Fibroblast of lung (primary cell): Measurements from ENCODE around the gene KLRF2. TPM values are rescaled to one million over a fixed set of nuclear protein-coding genes. Genes with fewer than 3 reads are reported as not detected.
A peak's percentile ranks its signal among the peaks of the same experiment; 100 is the strongest.

Experiments
- DNase-seq, 2 donors: peaks; one replicate each; pipeline versions ENCODE4 v3.0.0 to v3.0.0-alpha.2; 2010; ENCODE audit warnings: low read depth in 2 of 2
- H2AFZ ChIP-seq: 2 replicates; pipeline ENCODE4 v1.5.1; 2012; ENCODE audit warnings: low read length, control low read depth, inconsistent platforms
- H3K27ac ChIP-seq: 2 replicates; pipeline ENCODE4 v1.5.1; 2011; ENCODE audit warnings: low read length, control low read depth; ENCODE audit not compliant: insufficient read depth
- H3K27me3 ChIP-seq: 2 replicates; pipeline ENCODE4 v1.5.1; 2011; ENCODE audit warnings: mild to moderate bottlenecking, low read length; ENCODE audit not compliant: control insufficient read depth, insufficient read depth
- H3K36me3 ChIP-seq: 2 replicates; pipeline ENCODE4 v1.5.1; 2011; ENCODE audit warnings: low read length; ENCODE audit not compliant: control insufficient read depth, insufficient read depth
- H3K4me1 ChIP-seq: 2 replicates; pipeline ENCODE4 v1.5.1; 2011; ENCODE audit warnings: low read length; ENCODE audit not compliant: control insufficient read depth, insufficient read depth; ENCODE audit errors: extremely low read depth
- H3K4me2 ChIP-seq: 2 replicates; pipeline ENCODE4 v1.5.1; 2011; ENCODE audit warnings: low read length, control low read depth; ENCODE audit not compliant: insufficient read depth; ENCODE audit errors: extremely low read depth
- H3K4me3 ChIP-seq, 4 experiments: fragments of 200-600 bp in 1 of 4; sonication (generic) in 1 of 4; replicated peaks in 1 of 4; 2 replicates each; pipeline ENCODE4 v1.5.1; 2011 to 2016; ENCODE audit warnings: low read length in 4 of 4, low read depth in 3 of 4, mild to moderate bottlenecking in 3 of 4, control low read depth in 2 of 4, inconsistent platforms in 1 of 4, mixed read lengths in 1 of 4; ENCODE audit not compliant: insufficient read depth in 1 of 4; ENCODE audit errors: control extremely low read depth in 1 of 4
- H3K79me2 ChIP-seq: 2 replicates; pipeline ENCODE4 v1.5.1; 2012; ENCODE audit warnings: mild to moderate bottlenecking, low read length, inconsistent platforms; ENCODE audit not compliant: control insufficient read depth, insufficient read depth
- H3K9ac ChIP-seq: 2 replicates; pipeline ENCODE4 v1.5.1; 2011; ENCODE audit warnings: mild to moderate bottlenecking, low read length, control low read depth; ENCODE audit not compliant: insufficient read depth
- H3K9me3 ChIP-seq: 2 replicates; pipeline ENCODE4 v1.5.1; 2012; ENCODE audit warnings: low read depth, low read length; ENCODE audit not compliant: control insufficient read depth, insufficient read depth
- H4K20me1 ChIP-seq: 2 replicates; pipeline ENCODE4 v1.5.1; 2011; ENCODE audit warnings: low read length; ENCODE audit not compliant: control insufficient read depth, insufficient read depth; ENCODE audit errors: extremely low read depth
- EZH2 ChIP-seq: IDR thresholded peaks from 2 replicates; pipeline ENCODE4 v1.5.1; 2012; ENCODE audit warnings: low read length, control low read depth, mild to moderate bottlenecking; ENCODE audit errors: missing control alignments
- polyA plus RNA-seq, 2 donors: library from polyadenylated mRNA; depleted of rRNA in 1 of 2; stranded (reverse) in 1 of 2; unstranded in 1 of 2; fragments of >200 nt; gene quantifications; 2 replicates each; pipeline ENCODE4 v1.2.1, GENCODE V29; 2011 to 2012; ENCODE audit warnings: missing spikeins in 1 of 2
- total RNA-seq: library from RNA; depleted of rRNA; stranded (reverse); fragments of >200 nt; gene quantifications from 2 replicates; pipeline ENCODE4 v1.2.1, GENCODE V29; 2014
- TF ChIP-seq, protein P1 (sequence below), 2 donors: IDR thresholded peaks in 1 of 2; conservative IDR thresholded peaks in 1 of 2; 1 replicate in 1 of 2; 2 replicates in 1 of 2; pipeline ENCODE4 v1.5.1; 2011 to 2012; ENCODE audit warnings: low read length in 2 of 2, control low read depth in 1 of 2, inconsistent platforms in 1 of 2, low read depth in 1 of 2, mild to moderate bottlenecking in 1 of 2

The KLRF2 gene
- total and polyA plus RNA-seq, 2 donors (not counting 1 experiment from before 2014, with no cell fraction given), result not detected

DNA sequence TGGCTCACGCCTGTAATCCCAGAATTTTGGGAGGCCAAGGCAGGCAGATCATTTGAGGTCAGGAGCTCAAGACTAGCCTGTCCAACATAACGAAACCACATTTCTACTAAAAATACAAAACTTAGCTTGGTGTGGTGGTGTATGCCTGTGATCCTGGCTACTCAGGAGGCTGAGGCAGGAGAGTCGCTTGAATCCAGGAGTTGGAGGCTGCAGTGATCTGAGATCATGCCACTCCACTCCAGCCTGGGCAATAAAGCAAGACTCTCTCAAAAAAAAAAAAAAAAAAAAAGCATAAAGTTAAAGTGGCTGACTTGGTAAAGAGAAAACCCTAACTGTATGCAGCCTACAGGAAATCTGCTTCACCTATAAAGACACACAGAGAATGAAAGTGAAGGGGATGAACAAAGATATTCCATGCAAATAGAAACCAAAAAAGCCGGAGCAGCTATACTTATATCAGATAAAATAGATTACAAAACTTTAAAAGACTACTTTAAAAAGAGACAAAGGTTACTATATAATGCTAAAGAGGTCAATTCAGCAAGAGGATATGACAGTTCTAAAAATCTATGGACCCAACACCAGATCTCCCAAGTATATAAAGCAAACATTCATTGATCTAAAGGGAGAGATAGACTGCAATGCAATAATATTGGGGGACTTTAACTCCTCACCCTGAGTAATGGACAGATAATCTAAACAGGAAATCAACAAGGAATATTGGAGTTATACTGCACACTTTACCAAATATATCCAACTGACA is 16.2 kb upstream of the KLRF2 start:
- Histone ChIP-seq H3K9me3 (no peaks in the 10 kb centered on the region), H2AFZ (peak overlapping the region; percentile 9), H4K20me1 (no peaks in the 10 kb centered on the region), H3K4me3 (peak overlapping the region in 2 of 4 experiments; percentile 6 to 12), H3K79me2 (no peaks in the 10 kb centered on the region), H3K4me1 (no peaks in the 10 kb centered on the region), H3K27ac (no peak overlapping the region), H3K9ac (no peak overlapping the region), H3K27me3 (no peaks in the 10 kb centered on the region), H3K36me3 (no peaks in the 10 kb centered on the region), H3K4me2 (no peak overlapping the region)
- no peak for DNase-seq
- no peak for TF ChIP-seq EZH2
- TF ChIP-seq, protein P1, sequence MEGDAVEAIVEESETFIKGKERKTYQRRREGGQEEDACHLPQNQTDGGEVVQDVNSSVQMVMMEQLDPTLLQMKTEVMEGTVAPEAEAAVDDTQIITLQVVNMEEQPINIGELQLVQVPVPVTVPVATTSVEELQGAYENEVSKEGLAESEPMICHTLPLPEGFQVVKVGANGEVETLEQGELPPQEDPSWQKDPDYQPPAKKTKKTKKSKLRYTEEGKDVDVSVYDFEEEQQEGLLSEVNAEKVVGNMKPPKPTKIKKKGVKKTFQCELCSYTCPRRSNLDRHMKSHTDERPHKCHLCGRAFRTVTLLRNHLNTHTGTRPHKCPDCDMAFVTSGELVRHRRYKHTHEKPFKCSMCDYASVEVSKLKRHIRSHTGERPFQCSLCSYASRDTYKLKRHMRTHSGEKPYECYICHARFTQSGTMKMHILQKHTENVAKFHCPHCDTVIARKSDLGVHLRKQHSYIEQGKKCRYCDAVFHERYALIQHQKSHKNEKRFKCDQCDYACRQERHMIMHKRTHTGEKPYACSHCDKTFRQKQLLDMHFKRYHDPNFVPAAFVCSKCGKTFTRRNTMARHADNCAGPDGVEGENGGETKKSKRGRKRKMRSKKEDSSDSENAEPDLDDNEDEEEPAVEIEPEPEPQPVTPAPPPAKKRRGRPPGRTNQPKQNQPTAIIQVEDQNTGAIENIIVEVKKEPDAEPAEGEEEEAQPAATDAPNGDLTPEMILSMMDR (conservative IDR thresholded peaks at IDR 0.05 in 1 of 2, IDR thresholded peaks at IDR 0.05 in 1 of 2; ENCODE audit: low read depth in 1 of 2, low read length in 2 of 2), result no peak

DNA sequence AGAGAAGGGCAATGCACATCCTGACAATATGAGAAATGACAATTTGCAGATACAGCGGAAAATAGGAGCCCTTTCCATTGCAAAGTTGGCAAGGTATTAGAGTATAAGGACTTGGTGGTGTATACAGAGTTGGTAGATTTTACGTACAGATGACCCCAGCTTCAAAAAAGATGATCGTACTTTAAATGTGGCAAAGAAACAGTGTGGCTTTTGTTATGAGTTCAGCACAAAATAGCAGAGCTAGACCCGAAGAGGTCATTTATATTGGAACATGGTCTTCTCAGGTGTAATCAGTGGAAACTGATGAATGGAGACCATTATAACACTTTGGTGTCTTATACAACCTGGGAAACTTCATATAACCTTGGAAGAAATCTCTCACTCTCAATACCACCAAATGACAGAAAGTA is 14.4 kb upstream of the KLRF2 start:
- H2AFZ ChIP-seq, result no peak overlapping the region
- DNase-seq, result no peak
- H3K4me2 ChIP-seq, result peak overlapping the region; percentile 15
- no peak overlapping the region for H3K9ac ChIP-seq
- no peaks in the 10 kb centered on the region for H3K27me3 ChIP-seq
- H3K27ac ChIP-seq, result no peak overlapping the region
- H4K20me1 ChIP-seq, result no peaks in the 10 kb centered on the region
- no peak for TF ChIP-seq EZH2
- TF ChIP-seq, protein P1 (conservative IDR thresholded peaks at IDR 0.05 in 1 of 2, IDR thresholded peaks at IDR 0.05 in 1 of 2; ENCODE audit: low read depth in 1 of 2, low read length in 2 of 2), result no peak
- no peaks in the 10 kb centered on the region for H3K9me3 ChIP-seq
- H3K4me1 ChIP-seq, result no peaks in the 10 kb centered on the region
- no peaks in the 10 kb centered on the region for H3K36me3 ChIP-seq
- no peaks in the 10 kb centered on the region for H3K79me2 ChIP-seq
- peak overlapping the region in 2 of 4 experiments; percentile 56 to 91 for H3K4me3 ChIP-seq

DNA sequence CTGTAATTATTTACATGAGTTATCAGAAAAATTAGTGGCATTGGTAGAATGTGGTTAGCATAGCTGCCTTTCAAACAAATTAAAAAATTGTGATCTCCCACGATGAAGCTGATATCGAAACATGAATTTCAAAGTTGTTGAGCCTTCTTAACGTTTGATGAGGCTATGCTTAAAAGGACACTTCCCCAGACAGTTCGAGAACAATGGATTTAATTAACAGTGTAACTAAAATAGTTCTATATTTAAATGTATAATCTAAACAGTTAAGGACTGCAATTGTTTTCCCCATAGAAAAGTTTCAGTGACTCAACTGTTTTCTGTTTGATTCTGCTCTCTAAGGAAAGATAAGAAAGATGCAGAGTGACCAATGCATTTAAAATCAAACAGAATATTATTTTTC is 13.8 kb upstream of the KLRF2 start:
- no peaks in the 10 kb centered on the region for H3K79me2 ChIP-seq
- H3K27me3 ChIP-seq, result no peaks in the 10 kb centered on the region
- H3K36me3 ChIP-seq, result no peaks in the 10 kb centered on the region
- peak overlapping the region in 3 of 4 experiments; percentile 16 to 91 (median 56) for H3K4me3 ChIP-seq
- H3K4me1 ChIP-seq, result no peaks in the 10 kb centered on the region
- H3K9me3 ChIP-seq, result no peaks in the 10 kb centered on the region
- no peaks in the 10 kb centered on the region for H4K20me1 ChIP-seq
- H3K4me2 ChIP-seq, result peak overlapping the region; percentile 37
- H3K27ac ChIP-seq, result no peak overlapping the region
- no peak overlapping the region for H2AFZ ChIP-seq
- peak in 1 of 2 donors; percentile 7 for DNase-seq
- no peak overlapping the region for H3K9ac ChIP-seq
- TF ChIP-seq EZH2, result no peak
- TF ChIP-seq, protein P1 (conservative IDR thresholded peaks at IDR 0.05 in 1 of 2, IDR thresholded peaks at IDR 0.05 in 1 of 2; ENCODE audit: low read depth in 1 of 2, low read length in 2 of 2), result no peak
